ENCODE data around the gene KLHL29.

The KLHL29 gene

DNA sequence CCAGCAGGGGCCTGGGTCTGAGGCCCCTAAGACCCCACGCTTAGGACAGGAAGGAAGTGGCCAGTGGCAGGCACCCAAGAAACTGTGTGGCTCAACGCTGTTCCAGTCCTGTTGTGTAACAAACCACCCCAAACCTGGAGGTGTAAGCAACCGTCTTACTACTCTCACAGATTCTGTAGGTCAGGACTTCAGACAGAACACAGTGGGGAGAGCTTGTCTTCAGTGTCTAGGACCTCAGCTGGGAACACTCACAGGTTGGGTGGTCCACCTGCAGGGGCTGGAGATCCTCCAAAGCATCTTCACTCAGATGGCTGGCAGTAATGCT, 123.0 kb downstream of the KLHL29 start:
- H3K27ac ChIP-seq (ENCODE audit: low read length) = no peak overlapping the region
- no peak overlapping the region for H3K9ac ChIP-seq (ENCODE audit: low read length)
- H3F3A ChIP-seq (ENCODE audit: insufficient read depth, low read length) = no peaks in the 10 kb centered on the region
- H4K20me1 ChIP-seq (ENCODE audit: insufficient read depth, low read length) = no peaks in the 10 kb centered on the region
- DNase-seq = no peak
- H3K4me3 ChIP-seq (ENCODE audit: low read length) = no peak overlapping the region
- H3K4me2 ChIP-seq (ENCODE audit: low read depth, low read length) = no peak overlapping the region
- no peak overlapping the region for H2AFZ ChIP-seq (ENCODE audit: low read length)
- no peaks in the 10 kb centered on the region for H3K36me3 ChIP-seq (replicated peaks; ENCODE audit: insufficient read depth, low read length)
- H3K27me3 ChIP-seq (replicated peaks; ENCODE audit: insufficient read depth, low read length) = no peaks in the 10 kb centered on the region
- no peaks in the 10 kb centered on the region for H3K9me3 ChIP-seq (replicated peaks; ENCODE audit: insufficient read depth, low read length)
- TF ChIP-seq, protein P1, sequence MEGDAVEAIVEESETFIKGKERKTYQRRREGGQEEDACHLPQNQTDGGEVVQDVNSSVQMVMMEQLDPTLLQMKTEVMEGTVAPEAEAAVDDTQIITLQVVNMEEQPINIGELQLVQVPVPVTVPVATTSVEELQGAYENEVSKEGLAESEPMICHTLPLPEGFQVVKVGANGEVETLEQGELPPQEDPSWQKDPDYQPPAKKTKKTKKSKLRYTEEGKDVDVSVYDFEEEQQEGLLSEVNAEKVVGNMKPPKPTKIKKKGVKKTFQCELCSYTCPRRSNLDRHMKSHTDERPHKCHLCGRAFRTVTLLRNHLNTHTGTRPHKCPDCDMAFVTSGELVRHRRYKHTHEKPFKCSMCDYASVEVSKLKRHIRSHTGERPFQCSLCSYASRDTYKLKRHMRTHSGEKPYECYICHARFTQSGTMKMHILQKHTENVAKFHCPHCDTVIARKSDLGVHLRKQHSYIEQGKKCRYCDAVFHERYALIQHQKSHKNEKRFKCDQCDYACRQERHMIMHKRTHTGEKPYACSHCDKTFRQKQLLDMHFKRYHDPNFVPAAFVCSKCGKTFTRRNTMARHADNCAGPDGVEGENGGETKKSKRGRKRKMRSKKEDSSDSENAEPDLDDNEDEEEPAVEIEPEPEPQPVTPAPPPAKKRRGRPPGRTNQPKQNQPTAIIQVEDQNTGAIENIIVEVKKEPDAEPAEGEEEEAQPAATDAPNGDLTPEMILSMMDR (IDR thresholded peaks at IDR 0.05; ENCODE audit: low read length) = no peak
- TF ChIP-seq EZH2phosphoT487 (IDR thresholded peaks at IDR 0.05; ENCODE audit: low read length) (no peak), EZH2 (optimal IDR thresholded peaks at IDR 0.05; ENCODE audit: low read depth, low read length) (no peak)
- no peaks in the 10 kb centered on the region for H3K79me2 ChIP-seq (ENCODE audit: low read length)
- no peaks in the 10 kb centered on the region for H3K9me2 ChIP-seq (replicated peaks; ENCODE audit: insufficient read depth, low read length)
- H3K4me1 ChIP-seq (ENCODE audit: low read length) = no peaks in the 10 kb centered on the region

DNA sequence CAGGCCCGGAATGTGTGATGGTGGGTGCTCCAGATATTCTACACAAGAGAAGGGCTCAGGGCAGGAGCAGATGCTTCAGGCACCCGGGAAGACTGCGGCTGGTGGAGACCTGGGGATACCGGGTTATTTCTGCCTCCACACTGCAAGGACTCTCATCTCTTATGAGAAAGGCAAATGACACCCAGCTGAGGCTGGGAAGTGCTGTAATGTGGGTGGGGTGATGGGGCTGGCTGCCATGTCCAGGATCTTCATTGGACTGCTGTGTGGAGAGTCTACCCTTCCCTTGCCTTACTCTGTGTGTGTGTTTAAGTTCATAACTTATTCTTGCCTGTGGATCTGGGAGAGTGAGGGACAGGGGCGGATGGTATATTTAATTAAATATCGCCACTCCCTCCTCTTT, 124.1 kb downstream of the KLHL29 start:
- H3K9me3 ChIP-seq (replicated peaks; ENCODE audit: insufficient read depth, low read length) = no peaks in the 10 kb centered on the region
- H3K4me1 ChIP-seq (ENCODE audit: low read length) = no peaks in the 10 kb centered on the region
- H3K9me2 ChIP-seq (replicated peaks; ENCODE audit: insufficient read depth, low read length) = no peaks in the 10 kb centered on the region
- H3K4me2 ChIP-seq (ENCODE audit: low read depth, low read length) = no peak overlapping the region
- no peaks in the 10 kb centered on the region for H3K27me3 ChIP-seq (replicated peaks; ENCODE audit: insufficient read depth, low read length)
- DNase-seq = no peak
- no peaks in the 10 kb centered on the region for H3K36me3 ChIP-seq (replicated peaks; ENCODE audit: insufficient read depth, low read length)
- H3K4me3 ChIP-seq (ENCODE audit: low read length) = no peak overlapping the region
- no peaks in the 10 kb centered on the region for H3K79me2 ChIP-seq (ENCODE audit: low read length)
- H4K20me1 ChIP-seq (ENCODE audit: insufficient read depth, low read length) = no peaks in the 10 kb centered on the region
- H3F3A ChIP-seq (ENCODE audit: insufficient read depth, low read length) = no peaks in the 10 kb centered on the region
- no peak overlapping the region for H3K27ac ChIP-seq (ENCODE audit: low read length)
- no peak overlapping the region for H3K9ac ChIP-seq (ENCODE audit: low read length)
- TF ChIP-seq, protein P1 (IDR thresholded peaks at IDR 0.05; ENCODE audit: low read length) = no peak
- no peak for TF ChIP-seq EZH2phosphoT487 (IDR thresholded peaks at IDR 0.05; ENCODE audit: low read length)
- TF ChIP-seq EZH2 (optimal IDR thresholded peaks at IDR 0.05; ENCODE audit: low read depth, low read length) = no peak
- no peak overlapping the region for H2AFZ ChIP-seq (ENCODE audit: low read length)

DNA sequence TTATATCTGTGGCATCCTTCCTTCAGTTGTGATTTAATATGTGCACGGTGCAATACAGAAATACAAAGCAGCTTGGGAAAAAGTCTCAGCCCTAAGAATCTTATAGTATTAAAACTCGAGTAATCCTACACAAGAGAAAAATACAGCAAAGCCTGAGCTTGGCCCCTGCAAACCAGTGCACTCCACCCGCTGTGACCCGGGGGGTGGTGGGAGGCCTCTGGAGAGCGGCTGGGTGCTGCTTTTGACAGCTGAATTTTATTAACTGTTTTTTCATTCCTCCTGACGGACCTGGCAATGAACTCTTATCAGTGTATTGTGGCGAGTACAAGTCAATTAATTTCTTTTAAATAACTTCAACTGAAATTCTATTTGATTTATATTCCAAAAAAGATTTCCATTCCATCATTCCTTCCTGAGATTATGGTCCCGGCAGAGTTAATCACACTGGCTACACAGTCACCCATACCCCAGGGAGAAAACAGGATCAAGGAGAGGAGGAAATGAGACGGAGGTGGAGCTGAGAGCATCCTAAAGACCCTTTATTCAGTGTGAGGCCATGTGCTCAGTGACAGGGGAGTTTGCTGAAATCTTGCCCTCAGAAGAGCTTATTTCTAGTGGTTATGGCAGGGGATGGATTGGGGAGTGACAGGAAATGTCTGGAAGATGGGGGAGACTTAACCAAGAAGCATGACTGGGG, 124.8 kb downstream of the KLHL29 start:
- no peaks in the 10 kb centered on the region for H3K36me3 ChIP-seq (replicated peaks; ENCODE audit: insufficient read depth, low read length)
- no peaks in the 10 kb centered on the region for H3F3A ChIP-seq (ENCODE audit: insufficient read depth, low read length)
- no peak overlapping the region for H3K4me3 ChIP-seq (ENCODE audit: low read length)
- no peaks in the 10 kb centered on the region for H3K9me3 ChIP-seq (replicated peaks; ENCODE audit: insufficient read depth, low read length)
- H2AFZ ChIP-seq (ENCODE audit: low read length) = no peak overlapping the region
- H3K27me3 ChIP-seq (replicated peaks; ENCODE audit: insufficient read depth, low read length) = no peaks in the 10 kb centered on the region
- no peak overlapping the region for H3K9ac ChIP-seq (ENCODE audit: low read length)
- no peaks in the 10 kb centered on the region for H4K20me1 ChIP-seq (ENCODE audit: insufficient read depth, low read length)
- TF ChIP-seq EZH2 (optimal IDR thresholded peaks at IDR 0.05; ENCODE audit: low read depth, low read length) (no peak), EZH2phosphoT487 (IDR thresholded peaks at IDR 0.05; ENCODE audit: low read length) (no peak)
- TF ChIP-seq, protein P1 (IDR thresholded peaks at IDR 0.05; ENCODE audit: low read length) = no peak
- H3K9me2 ChIP-seq (replicated peaks; ENCODE audit: insufficient read depth, low read length) = no peaks in the 10 kb centered on the region
- no peaks in the 10 kb centered on the region for H3K4me1 ChIP-seq (ENCODE audit: low read length)
- no peaks in the 10 kb centered on the region for H3K79me2 ChIP-seq (ENCODE audit: low read length)
- no peak for DNase-seq
- H3K4me2 ChIP-seq (ENCODE audit: low read depth, low read length) = no peak overlapping the region
- H3K27ac ChIP-seq (ENCODE audit: low read length) = no peak overlapping the region
